ENCODE data around the gene CATSPER3.

DNA sequence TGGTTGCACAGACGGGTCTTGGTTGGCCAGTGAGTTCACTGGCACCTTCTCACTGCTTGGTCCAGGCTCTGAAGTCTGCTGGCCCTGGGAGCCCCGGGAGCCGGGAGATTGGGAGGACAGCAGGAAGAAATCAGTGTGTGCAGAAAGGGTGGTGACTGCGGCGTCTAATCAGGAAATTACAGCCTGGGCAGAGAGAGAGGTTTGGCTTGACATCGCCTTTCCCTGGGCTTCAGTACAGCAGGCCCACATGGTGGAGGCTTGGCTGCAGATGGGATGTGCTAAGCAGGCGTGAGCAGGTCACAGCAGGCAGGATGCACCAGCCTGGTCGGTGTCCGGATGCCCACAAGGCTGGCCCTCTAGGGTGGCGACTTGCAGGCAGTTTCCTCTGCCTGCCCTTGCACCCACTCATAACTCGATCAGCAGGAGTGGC is 49.2 kb downstream of the CATSPER3 start:
- TF ChIP-seq, protein P1, sequence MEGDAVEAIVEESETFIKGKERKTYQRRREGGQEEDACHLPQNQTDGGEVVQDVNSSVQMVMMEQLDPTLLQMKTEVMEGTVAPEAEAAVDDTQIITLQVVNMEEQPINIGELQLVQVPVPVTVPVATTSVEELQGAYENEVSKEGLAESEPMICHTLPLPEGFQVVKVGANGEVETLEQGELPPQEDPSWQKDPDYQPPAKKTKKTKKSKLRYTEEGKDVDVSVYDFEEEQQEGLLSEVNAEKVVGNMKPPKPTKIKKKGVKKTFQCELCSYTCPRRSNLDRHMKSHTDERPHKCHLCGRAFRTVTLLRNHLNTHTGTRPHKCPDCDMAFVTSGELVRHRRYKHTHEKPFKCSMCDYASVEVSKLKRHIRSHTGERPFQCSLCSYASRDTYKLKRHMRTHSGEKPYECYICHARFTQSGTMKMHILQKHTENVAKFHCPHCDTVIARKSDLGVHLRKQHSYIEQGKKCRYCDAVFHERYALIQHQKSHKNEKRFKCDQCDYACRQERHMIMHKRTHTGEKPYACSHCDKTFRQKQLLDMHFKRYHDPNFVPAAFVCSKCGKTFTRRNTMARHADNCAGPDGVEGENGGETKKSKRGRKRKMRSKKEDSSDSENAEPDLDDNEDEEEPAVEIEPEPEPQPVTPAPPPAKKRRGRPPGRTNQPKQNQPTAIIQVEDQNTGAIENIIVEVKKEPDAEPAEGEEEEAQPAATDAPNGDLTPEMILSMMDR (conservative IDR thresholded peaks at IDR 0.05): no peak
- TF ChIP-seq EZH2 (IDR thresholded peaks at IDR 0.05; ENCODE audit: low read depth): no peak

All from PC-9 (cell line).